ENCODE results near the gene MAD2L1BP. TPM values are rescaled to one million over a fixed set of nuclear protein-coding genes. Genes with fewer than 3 reads are reported as not detected.

MAD2L1BP gene
- polyA plus RNA-seq, 1 of the 3 experiments (the other 2 are of a cell fraction) = 30.9 TPM

GRCh38 chr6:43666196-43666920 lies 30.7 kb downstream of the MAD2L1BP start:
- Histone ChIP-seq H2AFZ (ENCODE audit: low read depth) (no peak overlapping the region), H3K4me1 (ENCODE audit: control insufficient read depth in 1 of 2, insufficient read depth in 2 of 2, low read depth in 1 of 2, low read length in 1 of 2) (peaks cover 0 to 29% of the 10 kb centered on the region in 2 experiments; a peak in 1 of 4 replicates), H3K4me3 (ENCODE audit: low read depth in 2 of 2, low read length in 1 of 2) (no peak overlapping the region), H3K27ac (ENCODE audit: low read depth in 2 of 2, low read length in 1 of 2) (no peak overlapping the region), H3K9me3 (no peaks in the 10 kb centered on the region), H3K79me2 (ENCODE audit: insufficient read depth) (no peaks in the 10 kb centered on the region), H4K20me1 (ENCODE audit: insufficient read depth) (no peaks in the 10 kb centered on the region), H3K27me3 (ENCODE audit: insufficient read depth) (no peaks in the 10 kb centered on the region), H3K4me2 (no peak overlapping the region), H3K9me2 (no peaks in the 10 kb centered on the region), H3K9ac (no peak overlapping the region), H3F3A (replicated peaks; ENCODE audit: insufficient read depth) (peaks cover 10% of the 10 kb centered on the region), H3K36me3 (replicated peaks in 1 of 2; ENCODE audit: control insufficient read depth in 1 of 2, insufficient read depth in 2 of 2, low read length in 1 of 2) (peaks cover 0 to 6% of the 10 kb centered on the region in 2 experiments)
- CTCF ChIA-PET = interaction anchor here (0.6 to 7.2 kb wide), 34 partner anchors 8 to 416 kb away, joined by 3 to 118 read pairs (median 5); partner anchors contain the start of genes MRPS18A, RSPH9 and VEGFA
- POLR2A ChIA-PET = interaction anchor here (1.0 to 6.3 kb wide), 6 partner anchors 10 to 412 kb away, joined by 3 to 33 read pairs (median 4); partner anchors contain the start of genes MAD2L1BP and VEGFA
- WGBS (ENCODE audit: low lambda C conversion rate) = 49% methylated on average over 12 of the region's 13 CpGs
- DNase-seq = peak; percentile 19
- TF ChIP-seq FOXM1 (IDR thresholded peaks at IDR 0.05; ENCODE audit: low read depth) (no peak), FOXJ3 (CRISPR knock-in tag; IDR thresholded peaks at IDR 0.05) (no peak), SIN3A (IDR thresholded peaks at IDR 0.05; ENCODE audit: borderline replicate concordance, low read depth, low read length) (no peak), IRF3 (IDR thresholded peaks at IDR 0.05; ENCODE audit: low read depth, low read length) (no peak), JUND (IDR thresholded peaks at IDR 0.05) (no peak), NRF1 (IDR thresholded peaks at IDR 0.05; ENCODE audit: low read depth, low read length) (no peak), ZBTB33 (IDR thresholded peaks at IDR 0.05; ENCODE audit: borderline replicate concordance, low read depth) (no peak), TAF1 (IDR thresholded peaks at IDR 0.05; ENCODE audit: borderline replicate concordance, low read depth, low read length) (no peak)

- H3K9ac ChIP-seq = no peak overlapping the region
- ChIA-PET CTCF (interaction anchor here (0.6 to 7.2 kb wide), 74 partner anchors 9 to 724 kb away, joined by 3 to 118 read pairs (median 4); partner anchors contain the start of genes GTPBP2, MAD2L1BP, MRPS18A and RSPH9), POLR2A (interaction anchor here (1.0 to 6.3 kb wide), 6 partner anchors 11 to 411 kb away, joined by 3 to 33 read pairs (median 4); partner anchors contain the start of genes MAD2L1BP and VEGFA)
- no peaks in the 10 kb centered on the region for H3K27me3 ChIP-seq (ENCODE audit: insufficient read depth)
- no peak overlapping the region for H2AFZ ChIP-seq (ENCODE audit: low read depth)
- peak; percentile 88 for DNase-seq
- no peaks in the 10 kb centered on the region for H3K79me2 ChIP-seq (ENCODE audit: insufficient read depth)
- H3K9me3 ChIP-seq = no peaks in the 10 kb centered on the region
- TF ChIP-seq MXI1 (IDR thresholded peaks at IDR 0.05; ENCODE audit: low read depth, low read length) = peak; percentile 37; the same call in 1 of the 2 replicates
- no peak for TF ChIP-seq RXRA (IDR thresholded peaks at IDR 0.05; ENCODE audit: borderline replicate concordance, low read depth)
- no peak for TF ChIP-seq MAX (IDR thresholded peaks at IDR 0.05; ENCODE audit: low read depth)
- no peak for TF ChIP-seq EZH2phosphoT487 (IDR thresholded peaks at IDR 0.05; ENCODE audit: borderline replicate concordance, low read depth)
- peak; percentile 86 for TF ChIP-seq RAD21 (IDR thresholded peaks at IDR 0.05; ENCODE audit: low read length)
- peak; percentile 88 for TF ChIP-seq SMC3 (IDR thresholded peaks at IDR 0.05; ENCODE audit: low read depth, low read length)
- peak; percentile 89 for TF ChIP-seq CTCF (IDR thresholded peaks at IDR 0.05)
- peaks cover 0 to 17% of the 10 kb centered on the region in 2 experiments for H3K36me3 ChIP-seq (replicated peaks in 1 of 2; ENCODE audit: control insufficient read depth in 1 of 2, insufficient read depth in 2 of 2, low read length in 1 of 2)
- peaks cover 0 to 29% of the 10 kb centered on the region in 2 experiments; a peak in 1 of 4 replicates for H3K4me1 ChIP-seq (ENCODE audit: control insufficient read depth in 1 of 2, insufficient read depth in 2 of 2, low read depth in 1 of 2, low read length in 1 of 2)
- peak overlapping the region in 1 of 2 experiments; percentile 31; a peak in 1 of 4 replicates for H3K27ac ChIP-seq (ENCODE audit: low read depth in 2 of 2, low read length in 1 of 2)
- peak overlapping the region in 1 of 2 experiments; percentile 33; a peak in 2 of 4 replicates for H3K4me3 ChIP-seq (ENCODE audit: low read depth in 2 of 2, low read length in 1 of 2)
- 24% methylated on average over 13 of the region's 16 CpGs for WGBS (ENCODE audit: low lambda C conversion rate)
- no peaks in the 10 kb centered on the region for H4K20me1 ChIP-seq (ENCODE audit: insufficient read depth)
- H3K9me2 ChIP-seq = no peaks in the 10 kb centered on the region
- peak overlapping the region; percentile 51; the same call in 1 of the 2 replicates for H3K4me2 ChIP-seq
- peaks cover 12% of the 10 kb centered on the region for H3F3A ChIP-seq (replicated peaks; ENCODE audit: insufficient read depth)
Observed at GRCh38 chr6:43667245-43668150, 31.9 kb downstream of the MAD2L1BP start.

Data from SK-N-SH (cell line).